GM19324 (cell line): ENCODE results near the gene CC2D1A.

Source experiments
- ATAC-seq: cut with Tn5 transposase; IDR thresholded peaks from one replicate; pipeline ENCODE4 v1.9.1; 2021; ENCODE audit warnings: mild to moderate bottlenecking, moderate library complexity; ENCODE audit not compliant: unreplicated experiment, low FRiP score

Gene CC2D1A

DNA sequence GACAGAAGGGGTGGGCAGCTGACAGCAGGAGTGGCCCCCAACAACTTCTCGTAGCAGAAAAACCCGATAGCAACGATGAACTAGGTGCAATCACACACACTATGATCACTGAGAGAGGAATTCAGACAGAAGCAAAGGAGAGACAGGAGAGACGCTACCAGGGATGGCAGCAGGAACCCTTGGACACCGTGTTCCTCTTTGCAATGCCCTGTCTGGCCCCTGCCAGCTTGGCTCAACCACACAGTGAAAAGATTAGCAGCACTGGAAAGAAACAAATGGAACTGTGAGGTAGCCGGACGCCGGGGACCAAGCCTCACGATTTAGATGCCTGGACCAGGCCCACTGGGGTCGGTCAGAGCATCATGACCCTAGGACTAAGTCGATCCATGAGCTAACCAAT lies 69.9 kb downstream of the CC2D1A start:
- no peak for ATAC-seq

DNA sequence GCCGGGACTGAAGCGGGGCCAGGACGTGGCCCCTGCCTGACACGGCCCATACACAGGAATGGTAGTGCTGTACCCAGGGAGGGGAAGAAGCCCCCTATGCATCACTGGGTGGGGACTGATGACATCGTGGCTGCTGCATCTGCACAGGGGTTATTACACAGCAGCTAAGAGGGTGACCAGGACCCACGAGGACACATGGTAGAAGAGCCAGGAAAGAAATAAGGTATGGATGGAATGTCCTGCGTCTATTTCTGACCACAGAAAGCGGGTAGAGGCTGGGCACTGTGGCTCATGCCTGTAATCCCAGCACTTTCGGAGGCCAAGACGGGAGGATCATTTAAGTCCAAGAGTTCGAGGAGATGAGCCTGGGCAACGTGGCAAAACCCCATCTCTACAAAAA lies 70.4 kb downstream of the CC2D1A start:
- ATAC-seq, result no peak

- ATAC-seq, result no peak
Measured at GRCh38 chr19:13977803-13978202, 71.8 kb downstream of the CC2D1A start.

- ATAC-seq, result no peak
Measured at GRCh38 chr19:13978351-13979243, 72.6 kb downstream of the CC2D1A start.

GRCh38 chr19:13979244-13979615 lies 73.2 kb downstream of the CC2D1A start:
- no peak for ATAC-seq

GRCh38 chr19:13979686-13980085 lies 73.7 kb downstream of the CC2D1A start:
- ATAC-seq, result no peak

DNA sequence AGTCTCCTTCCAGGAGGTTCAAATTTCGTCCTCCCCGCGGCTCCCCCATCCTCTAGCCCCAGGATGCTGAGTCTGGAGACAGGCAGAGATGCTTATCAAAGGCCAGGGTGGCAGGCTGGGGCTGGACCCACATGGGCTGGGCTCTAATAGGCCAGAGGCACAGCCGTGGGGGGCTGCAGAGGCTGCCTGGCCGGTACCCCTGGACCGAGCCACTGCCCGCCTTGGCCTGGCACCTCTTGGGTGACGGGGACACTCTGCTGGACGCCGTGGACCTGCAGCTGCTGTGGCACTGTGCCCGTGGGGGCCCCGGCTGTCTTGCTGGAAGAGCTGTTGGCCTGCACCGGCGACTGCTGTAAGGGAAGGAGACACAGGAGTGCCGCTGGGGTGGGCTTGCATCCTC lies 74.3 kb downstream of the CC2D1A start:
- ATAC-seq, result no peak
